Hepatocyte (in vitro differentiated cells): ENCODE results near the gene GLI1. TPM values are rescaled to one million over a fixed set of nuclear protein-coding genes. Genes with fewer than 3 reads are reported as not detected.

ENCODE experiments used
- DNase-seq: peaks from one replicate; pipeline ENCODE4 v3.0.0-alpha.2; 2016; ENCODE audit warnings: low spot score
- H2AFZ ChIP-seq: fragments of 200-600 bp; sonication (generic); 2 replicates; pipeline ENCODE4 v1.6.0; 2016; ENCODE audit warnings: antibody characterized with exemption, mild to moderate bottlenecking
- H3K27ac ChIP-seq: fragments of 200-600 bp; sonication (generic); 2 replicates; pipeline ENCODE4 v1.5.1; 2016; ENCODE audit warnings: mild to moderate bottlenecking
- H3K27me3 ChIP-seq: fragments of 200-600 bp; sonication (generic); 2 replicates; pipeline ENCODE4 v1.6.1; 2016
- H3K36me3 ChIP-seq: fragments of 200-600 bp; sonication (generic); replicated peaks from 2 replicates; pipeline ENCODE4 v1.5.1; 2016; ENCODE audit warnings: low read depth; ENCODE audit not compliant: insufficient read depth
- H3K4me1 ChIP-seq: fragments of 200-600 bp; sonication (generic); 2 replicates; pipeline ENCODE4 v1.5.1; 2016; ENCODE audit warnings: mild to moderate bottlenecking, moderate library complexity; ENCODE audit not compliant: insufficient read depth
- H3K4me2 ChIP-seq: fragments of 200-600 bp; sonication (generic); 2 replicates; pipeline ENCODE4 v1.6.0; 2016
- H3K4me3 ChIP-seq: fragments of 200-600 bp; sonication (generic); 2 replicates; pipeline ENCODE4 v1.5.1; 2016; ENCODE audit warnings: mild to moderate bottlenecking
- H3K79me2 ChIP-seq: fragments of 200-600 bp; sonication (generic); 2 replicates; pipeline ENCODE4 v1.6.0; 2017; ENCODE audit warnings: mild to moderate bottlenecking
- H3K9me2 ChIP-seq: fragments of 200-600 bp; sonication (generic); replicated peaks from 2 replicates; pipeline ENCODE4 v1.6.0; 2017; ENCODE audit warnings: mild to moderate bottlenecking; ENCODE audit not compliant: insufficient read depth
- H3K9me3 ChIP-seq: fragments of 200-600 bp; sonication (generic); 2 replicates; pipeline ENCODE4 v1.5.1; 2016; ENCODE audit warnings: low read depth, mild to moderate bottlenecking
- H4K20me1 ChIP-seq: fragments of 200-600 bp; sonication (generic); 2 replicates; pipeline ENCODE4 v1.6.0; 2016; ENCODE audit warnings: mild to moderate bottlenecking; ENCODE audit not compliant: insufficient read depth, poor library complexity, severe bottlenecking
- CTCF ChIP-seq: fragments of 200-600 bp; sonication (generic); IDR thresholded peaks from 2 replicates; pipeline ENCODE4 v1.5.1; 2016; ENCODE audit warnings: antibody characterized with exemption, mild to moderate bottlenecking; ENCODE audit not compliant: poor library complexity
- EZH2 ChIP-seq: fragments of 200-600 bp; sonication (generic); IDR thresholded peaks from 2 replicates; pipeline ENCODE4 v1.6.1; 2016; ENCODE audit warnings: antibody characterized with exemption, mild to moderate bottlenecking, borderline replicate concordance
- EZH2phosphoT487 ChIP-seq: fragments of 200-600 bp; sonication (generic); IDR thresholded peaks from one replicate; pipeline ENCODE4 v1.6.1; 2018; ENCODE audit warnings: antibody characterized with exemption, mild to moderate bottlenecking, low read depth, moderate library complexity; ENCODE audit not compliant: unreplicated experiment, severe bottlenecking
- WGBS: methylation state at CpG from one replicate; pipeline ENCODE4 v1.1.6; 2016; ENCODE audit warnings: low lambda C conversion rate; ENCODE audit errors: missing lambda C conversion rate; 5-methylcytosine and 5-hydroxymethylcytosine counted together
- polyA plus RNA-seq: library from polyadenylated mRNA; unstranded; fragments of >200 nt; fragmentation: Nextera tagmentation; extraction: Ambion mirVana; gene quantifications from 2 replicates; pipeline ENCODE4 v1.2.1, GENCODE V29; 2016
- total RNA-seq: library from RNA; depleted of rRNA; stranded (reverse); fragments of >200 nt; gene quantifications from 2 replicates; pipeline ENCODE4 v1.2.3, GENCODE V29; 2014

The GLI1 gene
- total and polyA plus RNA-seq, 2 experiments from 2014 or later: 6.0 to 7.6 TPM

- H3K9me3 ChIP-seq: no peaks in the 10 kb centered on the region
- H3K27me3 ChIP-seq: peaks cover 3% of the 10 kb centered on the region
- H3K79me2 ChIP-seq: peaks cover 5% of the 10 kb centered on the region
- no peaks in the 10 kb centered on the region for H4K20me1 ChIP-seq
- 48% methylated on average over 5 of the region's 5 CpGs for WGBS
- H3K4me3 ChIP-seq: no peak overlapping the region
- H3K27ac ChIP-seq: no peak overlapping the region
- no peaks in the 10 kb centered on the region for H3K4me1 ChIP-seq
- no peaks in the 10 kb centered on the region for H3K36me3 ChIP-seq
- no peaks in the 10 kb centered on the region for H3K9me2 ChIP-seq
- DNase-seq: no peak
- H2AFZ ChIP-seq: no peak overlapping the region
- H3K4me2 ChIP-seq: no peak overlapping the region
- TF ChIP-seq CTCF (no peak), EZH2 (no peak), EZH2phosphoT487 (no peak)
Measured at GRCh38 chr12:57483466-57483865, 23.9 kb downstream of the GLI1 start.

GRCh38 chr12:57485695-57486094 is 26.1 kb downstream of the GLI1 start:
- H3K27ac ChIP-seq: no peak overlapping the region
- no peak for DNase-seq
- no peak overlapping the region for H2AFZ ChIP-seq
- TF ChIP-seq CTCF (no peak), EZH2 (no peak), EZH2phosphoT487 (no peak)
- no peaks in the 10 kb centered on the region for H4K20me1 ChIP-seq
- no peaks in the 10 kb centered on the region for H3K9me3 ChIP-seq
- no peaks in the 10 kb centered on the region for H3K27me3 ChIP-seq
- peaks cover 11% of the 10 kb centered on the region for H3K4me1 ChIP-seq
- no peaks in the 10 kb centered on the region for H3K36me3 ChIP-seq
- H3K9me2 ChIP-seq: no peaks in the 10 kb centered on the region
- H3K4me2 ChIP-seq: no peak overlapping the region
- H3K4me3 ChIP-seq: no peak overlapping the region
- peaks cover 23% of the 10 kb centered on the region for H3K79me2 ChIP-seq

- peak overlapping the region; percentile 36 for H2AFZ ChIP-seq
- H3K4me1 ChIP-seq: peaks cover 11% of the 10 kb centered on the region
- peaks cover 2% of the 10 kb centered on the region for H4K20me1 ChIP-seq
- no peaks in the 10 kb centered on the region for H3K27me3 ChIP-seq
- H3K79me2 ChIP-seq: peaks cover 27% of the 10 kb centered on the region
- WGBS: 92% methylated on average over 27 of the region's 27 CpGs
- no peak for DNase-seq
- H3K36me3 ChIP-seq: no peaks in the 10 kb centered on the region
- H3K4me3 ChIP-seq: no peak overlapping the region
- TF ChIP-seq EZH2 (no peak), CTCF (no peak), EZH2phosphoT487 (no peak)
- H3K4me2 ChIP-seq: peak overlapping the region; percentile 63
- no peaks in the 10 kb centered on the region for H3K9me2 ChIP-seq
- no peaks in the 10 kb centered on the region for H3K9me3 ChIP-seq
- H3K27ac ChIP-seq: no peak overlapping the region
Measured at GRCh38 chr12:57487055-57487596, 27.5 kb downstream of the GLI1 start.
